Psoas muscle (tissue), 8 donors: ENCODE data around the gene SLC46A2. TPM values are rescaled to one million over a fixed set of nuclear protein-coding genes. Genes with fewer than 3 reads are reported as not detected.
A peak's percentile ranks its signal among the peaks of the same experiment; 100 is the strongest.

Experiments
- ATAC-seq, 4 donors: fragments of 200-7000 bp; cut with Tn5 transposase; one replicate each; pipeline ENCODE4 v1.9.1; 2020; ENCODE audit warnings: moderate library complexity in 3 of 4, mild to moderate bottlenecking in 2 of 4
- DNase-seq, 2 donors: peaks; one replicate each; pipeline ENCODE4 v3.0.0-alpha.2; 2020
- H3K27ac ChIP-seq: fragments of 200-600 bp; one replicate; pipeline ENCODE4 v1.8.0; 2022
- H3K27me3 ChIP-seq, 3 donors: fragments of 200-600 bp in 1 of 3; one replicate each; pipeline versions ENCODE4 v1.6.1 to v1.8.0; 2013 to 2022; ENCODE audit warnings: low read length in 2 of 3, mild to moderate bottlenecking in 2 of 3, moderate library complexity in 1 of 3; ENCODE audit not compliant: insufficient read depth in 3 of 3
- H3K36me3 ChIP-seq, 2 donors: fragments of 200-600 bp in 1 of 2; one replicate each; pipeline versions ENCODE4 v1.6.1 to v1.8.0; 2013 to 2022; ENCODE audit warnings: low read depth in 1 of 2, mild to moderate bottlenecking in 1 of 2, moderate library complexity in 1 of 2; ENCODE audit not compliant: insufficient read depth in 1 of 2
- H3K4me1 ChIP-seq: fragments of 200-600 bp; one replicate; pipeline ENCODE4 v1.8.0; 2022
- H3K4me3 ChIP-seq: fragments of 200-600 bp; one replicate; pipeline ENCODE4 v1.8.0; 2022; ENCODE audit warnings: mild to moderate bottlenecking
- H3K9me3 ChIP-seq: fragments of 200-600 bp; one replicate; pipeline ENCODE4 v1.8.0; 2022
- CTCF ChIP-seq: fragments of 200-600 bp; IDR thresholded peaks from one replicate; pipeline ENCODE4 v1.8.0; 2022; ENCODE audit warnings: antibody characterized with exemption
- WGBS, 3 donors: extraction: QIAGEN DNeasy Blood & Tissue Kit; methylation state at CpG; one replicate each; pipeline versions ENCODE4 v1.1.6 to v1.1.7; 2013; 5-methylcytosine and 5-hydroxymethylcytosine counted together
- intact Hi-C, 2 donors: fragments of 100-400 bp; cut with DNase I; formaldehyde crosslinking; loops; one replicate each; pipeline versions ENCODE4 v1.11.0 to v1.14.2; 2022
- polyA plus RNA-seq, 3 donors: library from polyadenylated mRNA; stranded (reverse); fragments of 200-250 nt; gene quantifications; one replicate each; pipeline ENCODE4 v1.2.3, GENCODE V29; 2013
- total RNA-seq, 4 donors: library from RNA; stranded (reverse); fragmentation: NEBNext Ultra II Directional in 2 of 4; extraction: Animal tissue kit (Norgen Biotek cat#: 25700) in 2 of 4; gene quantifications; one replicate each; pipeline versions ENCODE4 v1.2.1 to v1.2.4, GENCODE V29; 2021 to 2023
- donor health status: healthy with polysubstance abuse.
- donor health status: DM: no; HTN: no; CAD: no; lungs with moderate emphysema.
- donor health status: Bipolar disorder and iron deficiency.
- donor health status: healthy.
- donor health status: DM: yes; HTN: yes; CAD: no.
- donor health status: DM: no; HTN: no; CAD: no.
- donor health status: DM: no; HTN: no; CAD: no.
- donor health status: DM: yes; HTN: yes; CAD: no.

SLC46A2 gene
- total and polyA plus RNA-seq, 7 donors = 0.01 TPM; not detected in 6

GRCh38 chr9:112869041-112869529 is 21.6 kb downstream of the SLC46A2 start:
- no peak for TF ChIP-seq CTCF
- H3K4me3 ChIP-seq = no peak overlapping the region
- no peaks in the 10 kb centered on the region for H3K9me3 ChIP-seq
- H3K27me3 ChIP-seq = no peaks in the 10 kb centered on the region
- 33 to 50% (median 38%) methylated on average over 8 of the region's 8 CpGs for WGBS, 3 donors
- H3K27ac ChIP-seq = peak overlapping the region; percentile 55
- peaks cover 0 to 18% of the 10 kb centered on the region in 2 donors for H3K36me3 ChIP-seq
- ATAC-seq (peak; percentile 35 to 78 (median 56)), DNase-seq (no peak)
- H3K4me1 ChIP-seq = peaks cover 18% of the 10 kb centered on the region
- intact Hi-C loops = no loop called here

- no peak for TF ChIP-seq CTCF
- Histone ChIP-seq H3K27me3 (no peaks in the 10 kb centered on the region), H3K9me3 (no peaks in the 10 kb centered on the region), H3K4me1 (peaks cover 18% of the 10 kb centered on the region), H3K4me3 (no peak overlapping the region), H3K36me3 (peaks cover 0 to 18% of the 10 kb centered on the region in 2 donors), H3K27ac (peak overlapping the region; percentile 55)
- ATAC-seq = no peak
- no peak for DNase-seq
- intact Hi-C loops = no loop called here
- 71 to 86% (median 74%) methylated on average over 10 of the region's 10 CpGs for WGBS, 3 donors
These were observed 22.2 kb downstream of the SLC46A2 start for GRCh38 chr9:112868461-112868860.

GRCh38 chr9:112867275-112867991 is 23.2 kb downstream of the SLC46A2 start:
- Histone ChIP-seq H3K36me3 (peaks cover 0 to 18% of the 10 kb centered on the region in 2 donors), H3K9me3 (no peaks in the 10 kb centered on the region), H3K27me3 (no peaks in the 10 kb centered on the region), H3K27ac (no peak overlapping the region), H3K4me3 (no peak overlapping the region), H3K4me1 (peaks cover 18% of the 10 kb centered on the region)
- 59 to 87% (median 61%) methylated on average over 3 of the region's 3 CpGs for WGBS, 3 donors
- ATAC-seq (peak in 2 of 4 donors; percentile 37 to 78), DNase-seq (no peak)
- intact Hi-C loops = no loop called here
- TF ChIP-seq CTCF = no peak

- H3K36me3 ChIP-seq = peaks cover 0 to 18% of the 10 kb centered on the region in 2 donors
- TF ChIP-seq CTCF = no peak
- H3K4me3 ChIP-seq = no peak overlapping the region
- peaks cover 18% of the 10 kb centered on the region for H3K4me1 ChIP-seq
- intact Hi-C loops = no loop called here
- WGBS, 3 donors = 93 to 95% (median 95%) methylated on average over 1 of the region's 1 CpG
- no peak for DNase-seq
- no peaks in the 10 kb centered on the region for H3K9me3 ChIP-seq
- no peaks in the 10 kb centered on the region for H3K27me3 ChIP-seq
- H3K27ac ChIP-seq = no peak overlapping the region
- ATAC-seq = no peak
These were observed 23.9 kb downstream of the SLC46A2 start for GRCh38 chr9:112866662-112867274.
